NCI-H524 (cell line): ENCODE measurements around the gene PHF13.
"Not testable (repeated sequence)": the region's sequence is repeated elsewhere in the genome, so short reads cannot be mapped to it uniquely, and the experiment has no call there.

Source experiments
- DNase-seq, 2 experiments: peaks; one replicate each; lab custom pipeline; 2025; lab: John Stamatoyannopoulos, UW

The PHF13 gene

DNA sequence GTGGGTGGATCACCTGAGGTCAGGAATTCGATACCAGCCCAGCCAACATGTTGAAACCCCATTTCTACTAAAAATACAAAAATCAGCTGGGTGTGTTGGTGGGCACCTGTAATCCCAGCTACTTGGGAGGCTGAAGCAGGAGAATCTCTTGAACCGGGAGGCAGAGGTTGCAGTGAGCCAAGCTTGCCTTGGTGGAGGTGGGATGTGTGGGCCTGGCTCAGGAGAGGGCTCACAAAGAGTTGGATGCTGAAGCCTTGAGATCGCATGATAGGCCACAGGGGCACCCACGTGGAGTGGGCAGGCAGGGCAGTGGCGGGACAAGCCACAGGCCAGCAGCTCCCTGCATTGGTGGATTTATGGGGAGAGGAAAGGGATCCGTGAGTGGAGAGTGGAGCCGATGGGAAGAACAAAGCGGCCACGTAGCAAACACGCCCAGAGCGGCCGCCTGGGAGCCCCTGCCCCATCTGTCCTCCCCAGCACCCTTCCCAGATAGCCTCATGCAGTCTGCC lies 15.5 kb downstream of the PHF13 start:
- no peak for DNase-seq

DNA sequence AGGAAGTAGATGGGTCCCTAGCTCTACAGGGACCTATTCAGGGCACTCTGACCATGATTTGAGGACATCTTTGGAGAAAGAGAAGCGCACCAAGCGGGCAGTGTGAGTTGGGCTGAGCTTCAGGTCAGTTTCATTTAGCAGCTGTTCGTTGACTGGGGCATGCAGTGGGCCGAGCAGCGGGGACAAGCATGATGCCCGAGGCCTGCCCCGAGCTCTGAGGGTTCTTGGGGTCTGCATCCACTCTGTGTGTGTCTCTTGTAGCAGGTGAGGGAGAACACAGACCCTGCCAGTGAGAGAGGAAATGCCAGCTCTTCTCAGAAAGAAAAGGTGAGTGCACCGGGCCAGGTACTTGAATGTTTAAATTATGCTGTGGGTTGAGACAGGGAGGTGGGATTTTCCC lies 16.5 kb downstream of the PHF13 start:
- DNase-seq: no peak

DNA sequence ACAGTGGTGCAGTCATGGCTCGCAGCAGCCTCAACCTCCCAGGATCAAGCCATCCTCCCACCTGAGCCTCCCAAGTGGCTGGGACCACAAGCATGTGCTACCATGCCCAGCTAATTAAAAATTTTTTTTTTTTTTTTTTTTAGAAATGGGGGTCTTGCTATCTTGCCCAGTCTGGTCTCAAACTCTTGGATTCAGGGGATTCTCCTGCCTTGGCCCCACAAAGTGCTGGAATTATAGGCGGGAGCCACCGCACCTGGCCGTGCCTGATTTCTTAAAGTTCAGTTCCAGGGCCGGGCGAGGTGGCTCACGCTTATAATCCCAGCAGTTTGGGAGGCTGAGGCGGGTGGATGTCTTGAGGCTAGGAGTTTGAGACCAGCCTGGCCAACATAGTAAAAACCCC lies 17.5 kb downstream of the PHF13 start:
- DNase-seq: no peak

DNA sequence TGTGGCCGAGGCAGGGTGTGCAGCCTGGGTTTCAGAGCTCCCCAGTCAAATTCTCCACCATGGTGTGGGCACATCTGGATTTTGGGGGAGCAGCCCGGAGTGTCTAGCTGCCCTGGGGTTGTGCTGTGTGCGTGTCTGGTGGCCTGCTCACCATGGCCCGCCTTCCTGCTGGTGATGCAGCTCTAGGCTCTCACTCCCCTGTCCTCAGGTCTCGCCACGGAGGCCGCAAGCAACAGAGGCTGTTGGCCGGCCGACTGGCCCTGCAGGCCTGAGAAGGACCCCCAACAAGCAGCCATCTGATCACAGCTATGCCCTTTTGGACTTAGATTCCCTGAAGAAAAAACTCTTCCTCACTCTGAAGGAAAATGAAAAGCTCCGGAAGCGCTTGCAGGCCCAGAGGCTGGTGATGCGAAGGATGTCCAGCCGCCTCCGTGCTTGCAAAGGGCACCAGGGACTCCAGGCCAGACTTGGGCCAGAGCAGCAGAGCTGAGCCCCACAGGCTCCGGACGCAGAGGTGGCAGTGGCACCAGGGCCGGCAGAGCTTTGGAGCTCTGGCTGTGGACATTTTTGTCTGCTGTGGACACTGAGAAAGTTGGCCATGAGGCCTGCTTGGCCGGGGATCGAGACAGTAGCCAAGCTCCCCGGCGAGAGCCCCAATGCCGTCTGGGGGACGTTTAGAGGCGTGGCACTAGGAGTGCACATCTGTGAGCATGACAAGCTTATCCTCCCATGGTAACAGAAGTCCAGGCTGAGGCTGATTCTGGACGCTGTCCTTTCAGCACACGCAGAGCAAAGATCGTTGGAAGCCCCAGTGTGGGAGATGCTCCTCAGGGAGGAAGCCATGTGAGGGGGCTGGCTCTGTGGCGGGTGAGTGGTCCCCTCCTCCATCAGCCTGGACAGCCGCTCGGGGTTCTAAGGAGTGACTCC lies 19.3 kb downstream of the PHF13 start:
- no peak for DNase-seq

DNA sequence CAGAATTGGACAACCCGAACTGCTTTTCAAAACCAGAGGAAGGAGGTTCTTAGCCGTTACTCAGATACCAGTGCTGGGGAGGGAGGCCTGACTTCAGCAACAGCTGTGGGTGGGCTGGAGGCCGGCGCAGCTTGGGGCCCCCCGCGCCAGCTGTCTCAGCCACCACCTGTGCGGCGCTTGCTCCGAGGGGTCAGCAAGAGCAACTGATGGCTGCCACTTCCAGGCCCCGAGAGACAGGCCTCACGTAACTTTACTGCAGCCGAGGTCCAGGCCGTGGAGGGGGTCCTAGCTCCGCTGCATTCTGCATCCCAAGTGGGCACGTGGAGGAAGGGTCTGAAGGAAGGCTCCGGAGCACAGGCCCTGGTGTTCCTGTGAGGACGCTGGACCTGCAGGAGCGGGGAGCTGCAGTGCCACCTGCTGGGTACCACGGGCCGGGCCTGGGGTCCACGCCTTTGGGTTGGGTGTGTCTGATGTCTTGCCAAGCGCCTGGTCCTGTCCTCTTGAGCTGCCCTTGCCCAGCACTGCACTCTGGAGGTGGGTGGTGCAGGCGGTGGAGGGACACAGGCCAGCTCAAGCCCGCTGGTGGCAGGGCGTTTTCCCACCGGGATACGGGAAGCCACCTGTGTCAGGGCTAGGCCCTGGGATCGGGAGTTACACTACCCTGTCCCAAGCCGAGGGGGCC lies 21.0 kb downstream of the PHF13 start:
- peak in 1 of 2 experiments; percentile 69 for DNase-seq

DNA sequence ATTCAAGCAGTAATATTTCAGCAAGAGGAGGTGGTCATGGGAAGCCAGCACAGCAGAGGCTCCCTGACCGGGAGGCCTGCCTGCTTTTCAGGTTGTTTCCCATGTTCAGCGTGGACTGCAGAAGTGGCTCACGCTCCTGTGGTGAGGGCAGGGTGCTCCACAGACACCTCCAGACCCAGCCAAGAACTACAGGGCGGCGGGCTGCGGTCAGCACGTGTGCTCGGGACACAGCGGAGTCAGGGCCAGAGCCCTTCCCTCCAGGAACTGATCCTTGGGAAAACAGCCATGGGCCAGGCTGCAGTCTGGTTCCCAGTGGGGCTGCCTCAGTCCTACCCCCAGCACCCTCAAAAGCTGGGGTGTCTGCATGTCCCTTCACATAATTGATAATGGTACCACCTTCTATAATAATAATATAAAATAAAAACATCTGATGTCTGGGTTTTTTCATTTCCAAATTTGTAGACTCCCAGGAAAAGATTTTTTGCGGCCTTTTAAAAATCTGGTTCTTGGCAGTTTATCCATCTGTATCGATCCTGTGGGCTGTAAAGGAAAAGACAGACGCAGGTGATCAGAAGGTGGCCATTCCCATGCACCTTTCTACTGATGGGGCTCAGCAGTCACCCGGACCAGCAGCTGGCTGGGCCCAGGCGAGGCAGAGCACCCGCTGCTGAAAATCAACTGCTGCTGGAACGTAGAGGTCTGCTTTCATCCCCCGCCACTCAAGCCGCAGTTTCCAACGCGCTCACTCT lies 21.8 kb downstream of the PHF13 start:
- DNase-seq: no peak

DNA sequence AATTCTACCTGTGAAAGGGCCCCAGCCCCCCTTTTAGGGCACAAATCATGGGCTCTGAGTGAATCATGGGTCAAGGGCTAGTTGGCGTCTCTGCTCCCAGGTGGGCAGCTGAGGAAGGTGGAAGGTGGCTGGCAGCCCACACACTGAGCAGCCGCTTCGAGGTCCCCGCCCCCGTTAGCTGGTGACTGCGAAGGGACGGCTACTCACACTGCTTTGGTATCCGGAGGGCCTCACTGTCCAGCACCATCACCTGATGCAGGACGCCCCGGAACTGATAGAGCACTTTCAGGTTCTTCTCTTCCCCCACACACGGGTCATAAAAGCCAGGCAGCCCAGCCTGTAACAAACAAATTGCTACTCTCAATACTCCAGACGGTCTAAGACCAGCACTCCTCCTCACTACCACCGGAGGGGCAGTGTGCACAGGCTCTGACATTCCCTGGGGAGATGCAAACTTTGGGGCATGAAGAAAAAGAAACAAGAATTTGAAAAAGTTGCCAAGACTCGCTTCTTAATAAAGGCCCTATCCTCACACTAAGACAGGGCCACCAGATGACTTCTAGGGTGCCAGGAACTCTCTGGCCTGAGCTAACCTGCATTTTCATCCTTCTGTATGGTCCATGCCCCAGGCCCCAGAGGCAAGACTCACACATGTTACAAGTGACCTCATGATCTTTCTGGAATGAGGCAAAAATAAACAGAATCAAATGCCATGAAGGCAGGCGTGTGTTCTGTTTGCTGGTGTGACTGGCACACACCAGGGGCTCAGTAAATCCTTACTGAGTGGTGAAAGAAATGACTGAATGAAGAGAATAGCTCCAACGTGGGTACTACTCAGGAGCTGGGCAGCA lies 22.6 kb downstream of the PHF13 start:
- no peak for DNase-seq

DNA sequence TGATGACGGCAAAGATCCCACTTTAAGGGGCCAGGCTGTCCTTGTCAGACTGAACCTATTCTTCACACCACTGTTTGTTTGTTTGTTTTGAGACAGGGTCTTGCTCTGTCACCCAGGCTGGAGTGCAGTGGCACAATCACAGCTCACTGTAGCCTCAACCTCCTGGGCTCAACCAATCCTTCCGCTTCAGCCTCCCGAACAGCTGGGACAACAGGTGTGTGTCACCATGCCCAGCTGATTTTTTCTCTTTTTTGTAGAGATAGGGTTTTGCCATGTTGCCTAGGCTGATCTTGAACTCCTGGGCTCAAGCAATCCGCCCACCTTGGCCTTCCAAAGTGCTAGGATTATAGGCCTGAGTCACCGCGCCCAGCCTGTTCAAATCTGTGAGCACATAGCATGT lies 23.2 kb downstream of the PHF13 start:
- not testable (repeated sequence) for DNase-seq

DNA sequence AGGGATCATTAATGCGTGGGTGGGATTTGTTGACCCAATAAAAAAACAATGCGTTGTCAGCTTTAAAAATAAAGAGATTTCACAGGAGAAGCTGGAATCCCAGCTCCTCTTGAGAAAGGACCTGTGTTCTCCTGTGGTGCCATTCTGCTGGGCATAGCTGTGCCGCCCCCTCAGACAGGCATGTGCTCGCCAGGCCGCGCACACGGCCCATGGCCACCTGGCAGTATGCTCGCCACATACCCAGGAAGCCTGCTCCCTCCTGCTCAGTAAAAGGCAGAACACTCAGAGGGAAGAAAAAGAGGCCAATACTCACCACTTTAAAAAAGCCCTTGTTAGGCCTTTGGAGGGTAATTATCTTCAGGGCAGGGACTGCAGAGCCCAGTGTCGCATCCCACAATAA lies 24.2 kb downstream of the PHF13 start:
- DNase-seq: no peak

DNA sequence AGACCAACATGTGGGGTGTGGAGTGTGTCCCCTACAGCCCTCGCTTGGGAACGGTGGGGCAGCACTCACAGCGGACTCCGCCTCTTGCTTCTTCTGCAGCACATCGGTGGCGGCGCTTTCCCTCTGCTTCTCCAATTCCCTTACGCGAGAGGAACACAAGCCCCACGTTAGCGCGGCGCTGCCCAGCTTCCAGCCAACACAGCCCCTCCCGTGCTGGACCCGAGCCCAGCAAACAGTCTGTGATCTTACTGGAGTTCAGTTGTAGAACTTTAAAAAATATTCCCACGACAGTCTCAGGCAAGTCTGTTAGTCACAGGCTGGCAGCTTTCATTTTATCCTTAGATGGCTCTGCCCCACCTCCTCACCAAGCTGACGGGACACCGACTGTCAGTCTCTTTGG lies 24.7 kb downstream of the PHF13 start:
- DNase-seq: no peak

DNA sequence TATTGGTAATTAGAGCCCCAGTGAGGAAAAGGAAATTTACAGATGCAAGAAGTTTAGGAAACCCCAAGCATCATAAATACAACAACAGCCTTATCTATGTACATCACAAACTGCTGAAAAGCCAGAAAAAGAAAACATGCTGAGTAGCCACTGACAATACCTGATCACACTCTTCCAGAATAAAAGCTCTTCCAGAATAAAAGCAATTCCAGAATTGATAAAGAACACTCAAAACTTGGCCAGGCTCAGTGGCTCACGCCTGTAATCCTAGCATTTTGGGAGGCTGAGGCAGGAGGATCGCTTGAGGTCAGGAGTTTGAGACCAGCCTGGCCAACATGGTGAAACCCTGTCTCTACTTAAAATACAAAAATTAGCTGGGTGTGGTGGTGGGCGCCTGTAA lies 27.3 kb downstream of the PHF13 start:
- DNase-seq: not testable (repeated sequence)

DNA sequence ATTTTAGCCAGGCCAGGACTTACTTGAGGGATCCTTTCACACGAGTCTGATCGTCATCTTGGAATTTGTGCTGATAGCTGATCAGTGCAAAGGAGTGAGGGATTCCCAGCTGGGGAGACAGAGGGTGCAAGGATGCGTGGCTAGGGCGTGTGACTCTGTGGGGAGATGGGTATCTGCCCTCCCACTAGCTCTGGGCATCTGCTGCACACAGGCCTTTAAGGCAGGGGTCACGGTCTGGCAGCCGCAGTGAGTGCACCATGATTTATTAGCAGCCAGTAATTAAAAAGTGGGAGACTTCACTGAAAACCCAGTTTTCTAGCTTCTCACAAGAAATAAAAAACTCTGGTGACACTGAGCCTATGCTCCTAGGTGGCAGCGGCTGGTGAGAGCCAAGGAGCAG lies 31.5 kb downstream of the PHF13 start:
- no peak for DNase-seq

DNA sequence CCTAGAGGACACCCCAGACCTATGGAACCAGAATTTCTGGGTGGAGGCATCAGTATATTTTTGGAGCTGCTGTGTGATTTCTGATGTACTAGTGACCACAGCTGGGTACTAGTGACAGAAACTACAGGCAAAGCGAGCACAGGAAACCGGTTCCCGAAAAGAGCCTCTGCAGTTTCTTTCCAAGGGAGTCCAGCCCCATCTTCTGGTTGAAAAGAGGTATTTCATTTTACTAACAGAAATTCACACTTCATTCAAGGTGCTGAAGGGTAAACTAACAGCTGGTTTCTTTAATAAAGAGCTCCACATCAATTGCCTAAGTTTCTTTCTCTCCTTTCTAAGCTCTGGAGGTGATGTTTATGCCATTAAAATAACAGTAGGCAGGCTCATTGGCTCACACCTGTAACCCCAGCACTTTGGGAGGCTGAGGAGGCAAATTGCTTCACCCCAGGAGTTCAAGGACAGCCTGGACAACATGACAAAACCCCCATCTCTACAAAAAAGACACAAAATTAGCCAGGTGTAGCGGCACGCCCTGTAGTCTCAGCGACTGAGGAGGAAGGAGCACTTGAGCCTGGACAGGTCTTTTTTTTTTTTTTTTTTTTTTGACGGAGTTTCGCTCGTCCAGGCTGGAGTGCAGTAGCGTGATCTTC lies 33.1 kb downstream of the PHF13 start:
- peak in 1 of 2 experiments; percentile 56 for DNase-seq

DNA sequence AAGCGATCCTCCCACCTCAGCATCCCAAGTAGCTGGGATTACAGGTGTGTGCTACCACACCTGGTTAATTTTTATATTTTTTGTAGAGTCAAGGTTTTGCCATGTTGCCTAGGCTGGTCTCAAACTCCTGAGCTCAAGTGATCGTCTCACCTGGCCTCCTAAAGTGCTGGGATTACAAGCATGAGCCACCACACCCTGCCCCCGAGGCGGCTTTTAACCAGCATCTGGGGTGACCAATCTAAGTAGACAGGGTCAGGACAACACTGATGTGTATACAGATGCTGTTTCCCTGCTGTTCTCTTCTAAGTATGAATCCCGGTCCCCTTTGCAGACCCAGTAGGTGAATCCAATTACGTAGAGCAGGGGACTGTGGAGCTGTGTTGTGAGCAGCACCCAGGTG lies 35.0 kb downstream of the PHF13 start:
- no peak for DNase-seq

DNA sequence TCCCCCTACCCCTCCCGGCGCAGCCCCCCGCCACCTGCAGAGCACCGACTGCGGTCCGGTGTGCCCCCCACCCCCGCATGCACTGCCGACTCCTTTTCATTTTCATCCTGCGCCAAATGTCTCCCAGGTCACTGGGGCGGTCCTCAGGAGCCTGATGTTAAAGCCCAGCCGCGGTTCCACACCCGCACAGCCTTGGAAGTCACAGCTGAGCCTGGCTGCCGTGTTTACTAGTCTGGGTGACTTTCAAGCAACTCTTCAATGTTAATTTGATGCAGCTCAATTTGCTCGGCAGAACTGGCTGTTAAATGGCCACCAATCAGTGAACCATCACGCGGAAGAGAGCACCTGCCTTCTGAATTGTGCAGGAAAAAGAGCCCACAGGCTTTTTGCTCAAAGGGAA lies 38.4 kb downstream of the PHF13 start:
- DNase-seq: no peak

DNA sequence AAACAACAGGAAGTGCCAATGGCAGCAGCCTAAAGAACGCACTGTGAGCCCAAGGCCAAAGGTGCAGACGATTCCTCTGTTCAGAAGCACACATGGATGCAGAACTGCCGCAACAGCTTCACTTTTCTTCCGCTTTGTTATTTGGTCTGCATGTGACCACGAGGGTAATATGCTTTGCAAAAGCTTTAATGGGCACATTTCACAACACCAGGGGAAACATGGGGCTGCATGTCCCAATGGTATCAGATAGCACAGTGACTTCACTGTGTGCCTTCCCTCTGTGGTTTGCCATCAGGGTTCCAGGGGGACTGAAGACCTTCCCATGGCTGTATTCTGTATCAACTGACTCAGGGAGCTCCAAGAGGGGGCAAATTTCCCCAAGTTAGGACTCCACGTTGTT lies 39.5 kb downstream of the PHF13 start:
- DNase-seq: no peak

DNA sequence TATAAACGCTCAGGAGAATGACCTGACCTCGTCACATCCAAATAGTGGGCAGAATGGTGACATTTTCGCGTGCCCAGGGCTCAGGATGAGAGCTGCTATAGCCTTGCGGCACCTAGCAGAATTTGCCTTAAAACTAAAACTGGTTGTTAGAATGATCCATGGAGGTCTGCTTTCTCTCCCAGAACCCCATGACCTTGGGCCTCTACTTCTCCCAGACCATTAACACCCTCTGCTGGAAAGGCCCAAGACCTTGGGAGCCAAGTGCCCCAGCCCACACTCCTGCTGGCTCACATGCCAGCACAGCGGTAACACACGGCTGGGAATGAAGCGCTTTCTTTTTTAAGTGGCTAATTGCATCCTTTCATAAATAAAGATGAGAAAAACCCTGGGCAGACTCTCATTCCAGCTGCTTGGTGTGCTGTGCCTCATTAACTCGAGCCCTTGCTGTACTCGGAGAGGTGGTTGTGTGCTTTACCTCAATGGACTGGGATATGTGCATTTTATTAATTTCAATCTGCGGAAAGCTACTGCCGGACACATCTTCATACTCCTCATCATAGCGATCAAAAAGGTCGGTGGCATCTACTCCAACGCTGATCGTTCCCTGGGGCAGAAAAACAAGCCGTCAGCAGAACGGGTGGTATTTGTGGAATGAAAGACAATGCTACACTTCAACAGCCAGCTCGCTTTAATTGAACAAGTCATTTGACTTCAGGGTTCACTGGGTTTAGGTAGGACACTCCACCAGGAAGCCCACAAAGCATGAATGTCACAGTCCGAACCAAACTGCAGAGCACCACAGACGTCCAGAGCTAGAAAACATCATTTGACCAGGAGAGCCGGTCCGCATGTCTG lies 40.1 kb downstream of the PHF13 start:
- DNase-seq: no peak

DNA sequence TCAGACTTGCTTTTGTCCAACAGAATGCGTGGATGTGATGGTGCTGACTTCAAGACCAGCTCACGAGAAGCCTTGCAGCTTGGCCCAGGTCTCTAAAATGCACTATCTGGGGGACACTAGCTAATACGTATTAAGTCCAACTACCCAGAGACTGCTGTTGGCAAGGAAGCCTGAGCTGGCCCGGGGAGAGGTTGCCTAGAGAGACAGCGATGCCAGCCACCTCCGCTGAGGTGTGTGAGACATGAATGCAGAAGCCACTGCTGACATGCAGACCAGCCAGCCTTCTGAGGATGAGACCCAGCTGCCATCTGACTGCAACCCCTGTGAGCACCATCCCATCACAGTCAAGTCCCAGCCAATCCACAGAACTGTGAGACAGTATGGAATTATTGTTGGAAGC lies 43.6 kb downstream of the PHF13 start:
- no peak for DNase-seq

DNA sequence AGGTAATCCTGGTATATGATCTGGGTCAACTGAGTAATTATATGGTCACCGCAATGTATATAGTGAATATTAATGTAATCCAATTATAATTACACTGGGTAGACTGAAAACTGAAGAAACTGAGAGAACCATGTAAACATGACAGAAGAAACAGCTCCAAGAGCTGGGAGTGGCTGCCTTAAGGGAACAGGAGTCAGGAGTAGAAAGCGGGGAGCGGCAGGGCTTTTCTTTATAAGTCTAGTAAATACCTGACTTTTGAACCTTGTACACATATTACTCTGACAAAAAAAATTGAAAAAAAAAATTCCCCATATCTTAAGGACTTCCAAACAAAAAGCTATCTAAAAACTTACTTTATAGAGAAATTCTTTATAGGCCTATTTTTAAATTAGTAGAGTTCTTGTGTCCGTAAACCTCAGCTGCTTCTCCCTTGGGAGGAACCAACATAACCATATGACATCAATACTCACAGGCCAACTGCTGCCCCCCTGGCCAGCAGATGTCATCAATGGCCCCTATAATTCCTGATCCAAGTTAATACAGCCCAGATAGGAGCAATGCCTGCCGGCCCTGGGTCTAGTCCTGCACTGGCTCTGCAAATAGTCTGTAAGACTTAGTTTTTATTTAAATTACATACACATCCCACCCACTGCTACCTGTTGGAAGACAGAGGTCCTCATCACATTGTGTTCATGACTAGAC lies 45.0 kb downstream of the PHF13 start:
- DNase-seq: peak in 1 of 2 experiments; percentile 74
